22Rv1 (cell line): ENCODE results near the gene CHMP2A.

ENCODE experiments used
- ZFX ChIP-seq: fragments of 450-650 bp; IDR thresholded peaks from 2 replicates; pipeline ENCODE4 v1.6.1; 2017; ENCODE audit warnings: antibody characterized with exemption, borderline replicate concordance
- TF ChIP-seq, protein P1 (sequence below): fragments of 450-650 bp; IDR thresholded peaks from 2 replicates; pipeline ENCODE4 v1.5.1; 2017; ENCODE audit warnings: mild to moderate bottlenecking

GRCh38 chr19:58585442-58586132 lies 30.7 kb upstream of the CHMP2A start:
- TF ChIP-seq, protein P1, sequence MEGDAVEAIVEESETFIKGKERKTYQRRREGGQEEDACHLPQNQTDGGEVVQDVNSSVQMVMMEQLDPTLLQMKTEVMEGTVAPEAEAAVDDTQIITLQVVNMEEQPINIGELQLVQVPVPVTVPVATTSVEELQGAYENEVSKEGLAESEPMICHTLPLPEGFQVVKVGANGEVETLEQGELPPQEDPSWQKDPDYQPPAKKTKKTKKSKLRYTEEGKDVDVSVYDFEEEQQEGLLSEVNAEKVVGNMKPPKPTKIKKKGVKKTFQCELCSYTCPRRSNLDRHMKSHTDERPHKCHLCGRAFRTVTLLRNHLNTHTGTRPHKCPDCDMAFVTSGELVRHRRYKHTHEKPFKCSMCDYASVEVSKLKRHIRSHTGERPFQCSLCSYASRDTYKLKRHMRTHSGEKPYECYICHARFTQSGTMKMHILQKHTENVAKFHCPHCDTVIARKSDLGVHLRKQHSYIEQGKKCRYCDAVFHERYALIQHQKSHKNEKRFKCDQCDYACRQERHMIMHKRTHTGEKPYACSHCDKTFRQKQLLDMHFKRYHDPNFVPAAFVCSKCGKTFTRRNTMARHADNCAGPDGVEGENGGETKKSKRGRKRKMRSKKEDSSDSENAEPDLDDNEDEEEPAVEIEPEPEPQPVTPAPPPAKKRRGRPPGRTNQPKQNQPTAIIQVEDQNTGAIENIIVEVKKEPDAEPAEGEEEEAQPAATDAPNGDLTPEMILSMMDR: no peak
- TF ChIP-seq ZFX: no peak
